Activated CD4-positive, alpha-beta memory T cell treated with anti-CD3 and anti-CD28 coated beads for 36 hours (primary cell): Measurements from ENCODE around the gene TEK. TPM values are rescaled to one million over a fixed set of nuclear protein-coding genes. Genes with fewer than 3 reads are reported as not detected.
"Not testable (repeated sequence)": the region's sequence is repeated elsewhere in the genome, so short reads cannot be mapped to it uniquely, and the experiment has no call there.

ENCODE experiments used
- CTCF ChIA-PET: fragments of 350-600 bp; sonication (Branson Sonifier 250); formaldehyde crosslinking; loops from one replicate; lab custom pipeline; 2021; ENCODE audit warnings: antibody characterized with exemption, inconsistent platforms; lab: Charles Lee
- POLR2A ChIA-PET: fragments of 350-600 bp; sonication (Branson Sonifier 250); formaldehyde crosslinking; loops from one replicate; lab custom pipeline; 2021; ENCODE audit warnings: antibody characterized with exemption; lab: Charles Lee
- DNase-seq: peaks from one replicate; pipeline ENCODE4 v3.0.0-alpha.2; 2020
- H3K27ac Mint-ChIP-seq: one replicate; pipeline ENCODE4 v1.8.0; 2021; ENCODE audit warnings: mixed read lengths
- H3K27me3 Mint-ChIP-seq: one replicate; pipeline ENCODE4 v1.8.0; 2021; ENCODE audit warnings: mixed read lengths
- H3K36me3 Mint-ChIP-seq: one replicate; pipeline ENCODE4 v1.8.0; 2021; ENCODE audit warnings: mixed read lengths
- H3K4me1 Mint-ChIP-seq: one replicate; pipeline ENCODE4 v1.8.0; 2021; ENCODE audit warnings: low read depth, mixed read lengths
- H3K4me3 Mint-ChIP-seq: one replicate; pipeline ENCODE4 v1.8.0; 2021; ENCODE audit warnings: mild to moderate bottlenecking, mixed read lengths
- H3K9me3 Mint-ChIP-seq: one replicate; pipeline ENCODE4 v1.8.0; 2021; ENCODE audit warnings: mixed read lengths
- intact Hi-C: fragments of 100-400 bp; cut with micrococcal nuclease; formaldehyde crosslinking; loops from one replicate; pipeline ENCODE4 v1.15.1; 2023
- total RNA-seq, 2 experiments: library from RNA; stranded (reverse); gene quantifications; one replicate each; pipeline ENCODE4 v1.2.3, GENCODE V29; 2021

Gene TEK
- total RNA-seq, 2 experiments from 2014 or later, result not detected

GRCh38 chr9:27209034-27209433, 100.0 kb downstream of the TEK start:
- no peak overlapping the region for H3K4me3 Mint-ChIP-seq
- POLR2A ChIA-PET, result no interaction called here

GRCh38 chr9:27210588-27210987, 101.6 kb downstream of the TEK start:
- DNase-seq, result no peak
- Mint-ChIP-seq H3K9me3 (no peaks in the 10 kb centered on the region), H3K4me3 (no peak overlapping the region), H3K36me3 (no peaks in the 10 kb centered on the region), H3K27me3 (peaks cover 5% of the 10 kb centered on the region), H3K4me1 (no peaks in the 10 kb centered on the region), H3K27ac (no peak overlapping the region)
- intact Hi-C loops, result no loop called here
- ChIA-PET CTCF (interaction anchor here (1.2 kb wide), 1 partner anchor 8 kb away, joined by 3 read pairs; no protein-coding TSS in a partner anchor), POLR2A (no interaction called here)

More at GRCh38 chr9:27209034-27209433, 100.0 kb downstream of the TEK start:
- CTCF ChIA-PET, result no interaction called here
- Mint-ChIP-seq H3K4me1 (no peaks in the 10 kb centered on the region), H3K27ac (no peak overlapping the region), H3K9me3 (no peaks in the 10 kb centered on the region), H3K27me3 (peaks cover 5% of the 10 kb centered on the region), H3K36me3 (no peaks in the 10 kb centered on the region)
- intact Hi-C loops, result no loop called here
- no peak for DNase-seq

GRCh38 chr9:27212191-27212590, 103.2 kb downstream of the TEK start:
- H3K27me3 Mint-ChIP-seq, result peaks cover 5% of the 10 kb centered on the region
- intact Hi-C loops, result no loop called here
- no peaks in the 10 kb centered on the region for H3K9me3 Mint-ChIP-seq
- no peaks in the 10 kb centered on the region for H3K36me3 Mint-ChIP-seq
- CTCF ChIA-PET, result no interaction called here
- H3K4me3 Mint-ChIP-seq, result no peak overlapping the region
- no peak overlapping the region for H3K27ac Mint-ChIP-seq
- no peaks in the 10 kb centered on the region for H3K4me1 Mint-ChIP-seq
- no peak for DNase-seq
- POLR2A ChIA-PET, result no interaction called here

GRCh38 chr9:27212621-27213020, 103.6 kb downstream of the TEK start:
- ChIA-PET POLR2A (no interaction called here), CTCF (no interaction called here)
- no peaks in the 10 kb centered on the region for H3K9me3 Mint-ChIP-seq
- no peak overlapping the region for H3K27ac Mint-ChIP-seq
- peaks cover 5% of the 10 kb centered on the region for H3K27me3 Mint-ChIP-seq
- no peaks in the 10 kb centered on the region for H3K4me1 Mint-ChIP-seq
- H3K4me3 Mint-ChIP-seq, result no peak overlapping the region
- intact Hi-C loops, result no loop called here
- no peak for DNase-seq
- no peaks in the 10 kb centered on the region for H3K36me3 Mint-ChIP-seq

- H3K36me3 Mint-ChIP-seq, result no peaks in the 10 kb centered on the region
- ChIA-PET CTCF (no interaction called here), POLR2A (no interaction called here)
- DNase-seq, result no peak
- no peaks in the 10 kb centered on the region for H3K4me1 Mint-ChIP-seq
- intact Hi-C loops, result no loop called here
- no peak overlapping the region for H3K4me3 Mint-ChIP-seq
- no peak overlapping the region for H3K27ac Mint-ChIP-seq
- no peaks in the 10 kb centered on the region for H3K27me3 Mint-ChIP-seq
- H3K9me3 Mint-ChIP-seq, result no peaks in the 10 kb centered on the region
Observed at GRCh38 chr9:27227192-27227591, 118.2 kb downstream of the TEK start.

GRCh38 chr9:27239648-27240047, 130.6 kb downstream of the TEK start:
- POLR2A ChIA-PET, H3K27ac Mint-ChIP-seq, H3K4me3 Mint-ChIP-seq, CTCF ChIA-PET, DNase-seq, H3K4me1 Mint-ChIP-seq, H3K27me3 Mint-ChIP-seq, H3K36me3 Mint-ChIP-seq, intact Hi-C loops: not testable (repeated sequence)
- peaks cover 16% of the 10 kb centered on the region for H3K9me3 Mint-ChIP-seq

GRCh38 chr9:27247756-27248155, 138.7 kb downstream of the TEK start:
- no peaks in the 10 kb centered on the region for H3K4me1 Mint-ChIP-seq
- no peak overlapping the region for H3K27ac Mint-ChIP-seq
- ChIA-PET POLR2A (no interaction called here), CTCF (no interaction called here)
- H3K4me3 Mint-ChIP-seq, result no peak overlapping the region
- intact Hi-C loops, result no loop called here
- peaks cover 5% of the 10 kb centered on the region for H3K27me3 Mint-ChIP-seq
- peaks cover 2% of the 10 kb centered on the region for H3K9me3 Mint-ChIP-seq
- H3K36me3 Mint-ChIP-seq, result no peaks in the 10 kb centered on the region
- DNase-seq, result no peak

GRCh38 chr9:27248702-27249101, 139.7 kb downstream of the TEK start:
- Mint-ChIP-seq H3K27me3 (peaks cover 5% of the 10 kb centered on the region), H3K4me3 (no peak overlapping the region), H3K36me3 (no peaks in the 10 kb centered on the region), H3K27ac (no peak overlapping the region), H3K4me1 (no peaks in the 10 kb centered on the region), H3K9me3 (no peaks in the 10 kb centered on the region)
- POLR2A ChIA-PET, result no interaction called here
- DNase-seq, result no peak
- intact Hi-C loops, result no loop called here
- CTCF ChIA-PET, result no interaction called here

GRCh38 chr9:27258662-27259061, 149.6 kb downstream of the TEK start:
- no peak for DNase-seq
- POLR2A ChIA-PET, result no interaction called here
- no peaks in the 10 kb centered on the region for H3K36me3 Mint-ChIP-seq
- H3K4me3 Mint-ChIP-seq, result no peak overlapping the region
- intact Hi-C loops, result no loop called here
- H3K27me3 Mint-ChIP-seq, result no peaks in the 10 kb centered on the region
- no peaks in the 10 kb centered on the region for H3K9me3 Mint-ChIP-seq
- H3K27ac Mint-ChIP-seq, result no peak overlapping the region
- H3K4me1 Mint-ChIP-seq, result no peaks in the 10 kb centered on the region
- CTCF ChIA-PET, result interaction anchor here (1.6 kb wide), 1 partner anchor 18 kb away, joined by 5 read pairs; no protein-coding TSS in a partner anchor

GRCh38 chr9:27260789-27261516, 151.9 kb downstream of the TEK start:
- ChIA-PET CTCF (no interaction called here), POLR2A (no interaction called here)
- H3K27ac Mint-ChIP-seq, result no peak overlapping the region
- no peaks in the 10 kb centered on the region for H3K27me3 Mint-ChIP-seq
- no peak overlapping the region for H3K4me3 Mint-ChIP-seq
- intact Hi-C loops, result no loop called here
- no peak for DNase-seq
- no peaks in the 10 kb centered on the region for H3K9me3 Mint-ChIP-seq
- no peaks in the 10 kb centered on the region for H3K36me3 Mint-ChIP-seq
- H3K4me1 Mint-ChIP-seq, result no peaks in the 10 kb centered on the region

GRCh38 chr9:27261517-27262211, 152.6 kb downstream of the TEK start:
- no peaks in the 10 kb centered on the region for H3K36me3 Mint-ChIP-seq
- intact Hi-C loops, result no loop called here
- no peak for DNase-seq
- H3K4me3 Mint-ChIP-seq, result no peak overlapping the region
- H3K4me1 Mint-ChIP-seq, result no peaks in the 10 kb centered on the region
- POLR2A ChIA-PET, result no interaction called here
- CTCF ChIA-PET, result no interaction called here
- H3K9me3 Mint-ChIP-seq, result no peaks in the 10 kb centered on the region
- H3K27ac Mint-ChIP-seq, result no peak overlapping the region
- H3K27me3 Mint-ChIP-seq, result no peaks in the 10 kb centered on the region

GRCh38 chr9:27272103-27272502, 163.1 kb downstream of the TEK start:
- ChIA-PET CTCF (no interaction called here), POLR2A (no interaction called here)
- no peak overlapping the region for H3K4me3 Mint-ChIP-seq
- no peaks in the 10 kb centered on the region for H3K27me3 Mint-ChIP-seq
- H3K36me3 Mint-ChIP-seq, result no peaks in the 10 kb centered on the region
- no peak for DNase-seq
- no peaks in the 10 kb centered on the region for H3K4me1 Mint-ChIP-seq
- no peak overlapping the region for H3K27ac Mint-ChIP-seq
- intact Hi-C loops, result no loop called here
- no peaks in the 10 kb centered on the region for H3K9me3 Mint-ChIP-seq

GRCh38 chr9:27273186-27273585, 164.2 kb downstream of the TEK start:
- no peak overlapping the region for H3K4me3 Mint-ChIP-seq
- POLR2A ChIA-PET, result no interaction called here

More at GRCh38 chr9:27273186-27273585, 164.2 kb downstream of the TEK start:
- Mint-ChIP-seq H3K36me3 (no peaks in the 10 kb centered on the region), H3K27ac (no peak overlapping the region), H3K4me1 (no peaks in the 10 kb centered on the region), H3K27me3 (no peaks in the 10 kb centered on the region), H3K9me3 (no peaks in the 10 kb centered on the region)
- CTCF ChIA-PET, result interaction anchor here (0.6 kb wide), 1 partner anchor 1501 kb away, joined by 3 read pairs; no protein-coding TSS in a partner anchor
- no peak for DNase-seq
- intact Hi-C loops, result no loop called here
